SK-N-SH (cell line): Measurements from ENCODE around the gene TBC1D1.

ENCODE experiments used
- CHD2 ChIP-seq: fragments of 150-350 bp; IDR thresholded peaks from 2 replicates; pipeline ENCODE4 v1.6.1; 2018; ENCODE audit warnings: low read length; ENCODE audit not compliant: partially characterized antibody
- CTCF ChIP-seq: fragments of 200-600 bp; sonication (generic); IDR thresholded peaks from 2 replicates; pipeline ENCODE4 v1.6.1; 2017; ENCODE audit warnings: antibody characterized with exemption, mild to moderate bottlenecking, moderate library complexity
- EP300 ChIP-seq, 2 experiments: IDR thresholded peaks; 2 replicates each; pipeline versions ENCODE4 v1.4.0 to v1.6.1; 2012; ENCODE audit warnings: borderline replicate concordance in 1 of 2, low read depth in 1 of 2, low read length in 1 of 2
- EZH2phosphoT487 ChIP-seq: fragments of 200-600 bp; sonication (generic); IDR thresholded peaks from 2 replicates; pipeline ENCODE4 v1.6.1; 2017; ENCODE audit warnings: low read depth, mixed run types, mild to moderate bottlenecking, antibody characterized with exemption, moderate library complexity, borderline replicate concordance
- MXI1 ChIP-seq: IDR thresholded peaks from 2 replicates; pipeline ENCODE4 v1.6.1; 2012; ENCODE audit warnings: mild to moderate bottlenecking, low read depth, low read length, improper control_type of control experiment
- NFIC ChIP-seq: IDR thresholded peaks from 2 replicates; pipeline ENCODE4 v1.4.0; 2012; ENCODE audit warnings: borderline replicate concordance
- RAD21 ChIP-seq: IDR thresholded peaks from 2 replicates; pipeline ENCODE4 v1.6.1; 2012; ENCODE audit warnings: mild to moderate bottlenecking, low read length
- RCOR1 ChIP-seq: fragments of 150-350 bp; IDR thresholded peaks from 2 replicates; pipeline ENCODE4 v1.6.1; 2017; ENCODE audit warnings: antibody characterized with exemption, low read length
- REST ChIP-seq: IDR thresholded peaks from 2 replicates; pipeline ENCODE4 v1.6.1; 2012; ENCODE audit warnings: mild to moderate bottlenecking, low read depth, low read length, moderate library complexity
- USF2 ChIP-seq: fragments of 150-350 bp; IDR thresholded peaks from 2 replicates; pipeline ENCODE4 v1.6.1; 2017; ENCODE audit warnings: antibody characterized with exemption, low read length, low read depth, borderline replicate concordance
- YY1 ChIP-seq: IDR thresholded peaks from 2 replicates; pipeline ENCODE4 v1.4.0; 2012; ENCODE audit warnings: low read depth, mild to moderate bottlenecking
- TF ChIP-seq, protein P1 (sequence below): IDR thresholded peaks from 2 replicates; pipeline ENCODE4 v1.4.0; 2012; ENCODE audit warnings: low read depth

GRCh38 chr4:37893164-37893563 lies 2.3 kb downstream of the TBC1D1 start:
- TF ChIP-seq CTCF (no peak), YY1 (no peak), NFIC (no peak), MXI1 (no peak), REST (no peak), EZH2phosphoT487 (no peak), RAD21 (no peak), EP300 (IDR thresholded peaks at IDR 0.05; ENCODE audit: borderline replicate concordance in 1 of 2, low read depth in 1 of 2, low read length in 1 of 2) (no peak), USF2 (no peak), CHD2 (no peak), RCOR1 (no peak)
- TF ChIP-seq, protein P1, sequence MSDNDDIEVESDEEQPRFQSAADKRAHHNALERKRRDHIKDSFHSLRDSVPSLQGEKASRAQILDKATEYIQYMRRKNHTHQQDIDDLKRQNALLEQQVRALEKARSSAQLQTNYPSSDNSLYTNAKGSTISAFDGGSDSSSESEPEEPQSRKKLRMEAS, result no peak
